SJCRH30 (cell line): ENCODE measurements around the gene KIAA0319L. TPM values are rescaled to one million over a fixed set of nuclear protein-coding genes. Genes with fewer than 3 reads are reported as not detected.

Experiments
- DNase-seq, 2 experiments: peaks; one replicate each; pipeline ENCODE4 v3.0.0-alpha.2; 2015 to 2020
- H3K27ac ChIP-seq: fragments of 250-450 bp; sonication (Bioruptor Pico); 2 replicates; pipeline ENCODE4 v1.5.1; 2020; ENCODE audit warnings: mild to moderate bottlenecking, moderate library complexity
- H3K27me3 ChIP-seq: fragments of 250-450 bp; sonication (Bioruptor Pico); 2 replicates; pipeline ENCODE4 v1.5.1; 2020; ENCODE audit warnings: mild to moderate bottlenecking, moderate library complexity
- H3K36me3 ChIP-seq: fragments of 250-450 bp; sonication (Bioruptor Pico); 2 replicates; pipeline ENCODE4 v1.5.1; 2020; ENCODE audit warnings: mild to moderate bottlenecking, moderate library complexity
- H3K4me1 ChIP-seq: fragments of 250-450 bp; sonication (Bioruptor Pico); 2 replicates; pipeline ENCODE4 v1.5.1; 2020; ENCODE audit warnings: mild to moderate bottlenecking, moderate library complexity
- H3K4me3 ChIP-seq: fragments of 250-450 bp; sonication (Bioruptor Pico); 2 replicates; pipeline ENCODE4 v1.5.1; 2020; ENCODE audit warnings: mild to moderate bottlenecking, moderate library complexity
- H3K9me3 ChIP-seq: fragments of 250-450 bp; sonication (Bioruptor Pico); replicated peaks from 2 replicates; pipeline ENCODE4 v1.5.1; 2020; ENCODE audit warnings: mild to moderate bottlenecking, moderate library complexity
- total RNA-seq: library from RNA; depleted of rRNA; stranded (reverse); fragments of >200 nt; shearing (Covaris generic); gene quantifications from 2 replicates; pipeline ENCODE4 v1.2.3, GENCODE V29; 2014

The KIAA0319L gene
- total RNA-seq, 1 experiment from 2014 or later, result 29.9 TPM

GRCh38 chr1:35451125-35451528 lies 106.1 kb downstream of the KIAA0319L start:
- Histone ChIP-seq H3K4me3 (no peak overlapping the region), H3K27ac (no peak overlapping the region), H3K27me3 (no peaks in the 10 kb centered on the region), H3K9me3 (no peaks in the 10 kb centered on the region), H3K4me1 (no peaks in the 10 kb centered on the region), H3K36me3 (peaks cover 27% of the 10 kb centered on the region)
- DNase-seq, result peak; percentile 78 to 86

DNA sequence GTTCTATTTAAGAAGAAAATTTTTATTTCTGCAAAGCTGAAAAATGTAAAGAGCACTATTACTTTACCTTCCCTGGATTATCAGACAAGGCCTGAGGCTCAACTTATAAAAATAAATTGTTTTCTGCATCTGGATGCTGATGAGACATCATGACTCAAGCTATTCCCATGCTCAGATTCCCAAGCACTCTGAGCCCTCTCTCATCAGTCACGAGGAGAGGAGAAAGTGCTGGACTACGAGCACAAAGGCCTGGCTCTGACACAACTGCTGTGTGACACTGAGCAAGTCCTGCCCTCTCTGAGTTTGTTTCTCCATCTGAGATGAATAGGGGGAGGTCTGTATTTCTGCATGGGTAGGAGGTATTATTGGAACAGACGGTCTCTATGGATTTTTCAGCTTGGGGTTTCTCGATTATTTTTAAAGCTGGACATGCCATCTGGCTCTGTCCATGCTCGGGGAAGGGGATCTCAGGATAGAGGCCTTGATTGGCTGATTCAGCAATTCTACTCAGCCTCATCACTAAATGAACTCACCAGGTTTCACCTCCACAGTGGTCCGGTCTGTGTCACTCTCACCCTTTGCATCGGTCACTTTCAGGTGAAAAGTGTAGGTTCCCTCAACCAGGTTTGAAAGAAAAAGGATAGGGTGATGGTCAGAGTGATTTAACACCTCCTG lies 107.7 kb downstream of the KIAA0319L start:
- no peaks in the 10 kb centered on the region for H3K9me3 ChIP-seq
- H3K27ac ChIP-seq, result no peak overlapping the region
- no peaks in the 10 kb centered on the region for H3K27me3 ChIP-seq
- no peak overlapping the region for H3K4me3 ChIP-seq
- DNase-seq, result no peak
- H3K4me1 ChIP-seq, result no peaks in the 10 kb centered on the region
- peaks cover 27% of the 10 kb centered on the region for H3K36me3 ChIP-seq

- H3K27me3 ChIP-seq, result no peaks in the 10 kb centered on the region
- H3K36me3 ChIP-seq, result peaks cover 25% of the 10 kb centered on the region
- H3K9me3 ChIP-seq, result no peaks in the 10 kb centered on the region
- H3K4me1 ChIP-seq, result no peaks in the 10 kb centered on the region
- H3K4me3 ChIP-seq, result no peak overlapping the region
- H3K27ac ChIP-seq, result no peak overlapping the region
- no peak for DNase-seq
Observed at GRCh38 chr1:35448344-35448801, 108.8 kb downstream of the KIAA0319L start.

GRCh38 chr1:35447278-35447677 lies 109.9 kb downstream of the KIAA0319L start:
- Histone ChIP-seq H3K9me3 (no peaks in the 10 kb centered on the region), H3K4me3 (no peak overlapping the region), H3K27ac (no peak overlapping the region), H3K36me3 (peaks cover 29% of the 10 kb centered on the region), H3K27me3 (no peaks in the 10 kb centered on the region), H3K4me1 (no peaks in the 10 kb centered on the region)
- DNase-seq, result no peak

DNA sequence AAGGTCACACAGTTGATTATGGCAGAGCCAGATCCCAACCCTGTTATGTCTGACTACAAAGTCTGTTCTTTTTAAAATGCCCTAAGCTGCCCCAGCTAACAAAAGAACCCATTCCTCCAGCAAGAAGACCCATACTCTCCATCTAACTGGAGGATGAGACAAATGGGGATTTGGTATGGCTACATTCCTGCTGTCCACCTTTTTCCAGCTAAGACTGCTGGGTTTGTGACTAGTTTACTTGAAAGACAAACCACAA lies 112.8 kb downstream of the KIAA0319L start:
- no peak for DNase-seq
- no peaks in the 10 kb centered on the region for H3K27me3 ChIP-seq
- no peaks in the 10 kb centered on the region for H3K4me1 ChIP-seq
- peaks cover 24% of the 10 kb centered on the region for H3K36me3 ChIP-seq
- no peak overlapping the region for H3K27ac ChIP-seq
- no peaks in the 10 kb centered on the region for H3K9me3 ChIP-seq
- no peak overlapping the region for H3K4me3 ChIP-seq

DNA sequence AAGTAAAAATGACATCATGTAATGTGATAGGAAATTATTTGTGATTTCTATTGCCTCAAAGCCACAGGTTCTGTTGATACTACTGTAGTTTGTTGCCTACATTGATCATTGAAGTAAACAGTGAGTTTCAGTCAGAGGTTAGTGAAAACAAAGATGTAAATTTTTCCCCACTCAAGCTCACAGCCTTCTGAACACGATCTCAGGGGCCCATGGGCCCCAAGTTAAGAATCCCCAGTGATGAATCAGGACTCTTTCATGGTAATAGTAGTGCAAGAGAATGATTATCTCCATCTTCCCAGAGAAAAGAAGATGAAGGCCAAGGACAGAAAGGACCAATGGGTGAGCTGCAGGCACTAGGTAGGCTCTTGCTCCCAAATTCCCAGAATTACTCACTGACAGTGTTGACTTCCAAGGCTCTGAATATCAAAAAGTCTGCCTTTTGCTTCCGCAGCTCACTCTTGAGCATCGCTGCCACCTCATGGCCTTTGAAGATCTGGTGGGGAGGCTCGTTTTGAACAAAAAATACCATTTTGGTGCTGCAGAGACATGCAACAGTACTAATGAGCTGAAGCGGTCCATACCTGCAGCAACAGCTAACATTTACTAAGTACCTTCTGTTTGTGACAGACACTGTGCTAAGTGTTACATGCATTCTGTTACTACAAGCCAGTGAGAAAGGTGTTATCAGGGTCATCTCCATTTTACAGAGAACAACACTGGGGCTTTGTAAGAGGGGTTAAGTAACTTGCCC lies 113.3 kb downstream of the KIAA0319L start:
- DNase-seq, result peak; percentile 20 to 49
- no peak overlapping the region for H3K4me3 ChIP-seq
- H3K36me3 ChIP-seq, result peaks cover 19% of the 10 kb centered on the region
- H3K9me3 ChIP-seq, result no peaks in the 10 kb centered on the region
- H3K4me1 ChIP-seq, result no peaks in the 10 kb centered on the region
- no peak overlapping the region for H3K27ac ChIP-seq
- no peaks in the 10 kb centered on the region for H3K27me3 ChIP-seq

- H3K27ac ChIP-seq, result no peak overlapping the region
- no peak overlapping the region for H3K4me3 ChIP-seq
- peaks cover 15% of the 10 kb centered on the region; the same call in 1 of the 2 replicates for H3K36me3 ChIP-seq
- DNase-seq, result no peak
- no peaks in the 10 kb centered on the region for H3K9me3 ChIP-seq
- H3K27me3 ChIP-seq, result no peaks in the 10 kb centered on the region
- no peaks in the 10 kb centered on the region for H3K4me1 ChIP-seq
Observed at GRCh38 chr1:35442734-35443133, 114.5 kb downstream of the KIAA0319L start.

GRCh38 chr1:35441926-35442579 lies 115.2 kb downstream of the KIAA0319L start:
- Histone ChIP-seq H3K27ac (no peak overlapping the region), H3K36me3 (peaks cover 15% of the 10 kb centered on the region; the same call in 1 of the 2 replicates), H3K9me3 (no peaks in the 10 kb centered on the region), H3K4me1 (no peaks in the 10 kb centered on the region), H3K27me3 (no peaks in the 10 kb centered on the region), H3K4me3 (no peak overlapping the region)
- DNase-seq, result no peak

DNA sequence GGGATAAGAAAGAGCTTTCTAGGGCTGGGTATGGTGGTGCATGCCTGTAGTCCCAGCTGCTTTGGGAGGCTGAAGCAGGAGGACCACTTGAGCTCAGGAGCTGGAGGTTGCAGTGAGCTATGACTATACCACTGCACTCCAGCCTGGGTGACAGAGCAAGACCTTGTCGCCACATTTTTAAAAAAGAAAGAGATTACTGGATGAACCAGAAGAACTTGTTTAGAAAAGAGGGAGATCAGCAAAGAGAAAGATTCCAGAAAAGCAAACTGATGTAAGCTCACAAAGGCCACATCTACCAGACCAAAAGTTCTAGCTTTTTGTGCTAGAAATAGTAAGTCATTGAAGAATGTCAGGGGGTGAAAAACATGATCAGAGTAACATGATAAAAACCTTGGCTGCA lies 117.6 kb downstream of the KIAA0319L start:
- no peak for DNase-seq
- no peak overlapping the region for H3K27ac ChIP-seq
- H3K27me3 ChIP-seq, result no peaks in the 10 kb centered on the region
- no peaks in the 10 kb centered on the region for H3K4me1 ChIP-seq
- H3K9me3 ChIP-seq, result no peaks in the 10 kb centered on the region
- no peak overlapping the region for H3K4me3 ChIP-seq
- H3K36me3 ChIP-seq, result peaks cover 19% of the 10 kb centered on the region

DNA sequence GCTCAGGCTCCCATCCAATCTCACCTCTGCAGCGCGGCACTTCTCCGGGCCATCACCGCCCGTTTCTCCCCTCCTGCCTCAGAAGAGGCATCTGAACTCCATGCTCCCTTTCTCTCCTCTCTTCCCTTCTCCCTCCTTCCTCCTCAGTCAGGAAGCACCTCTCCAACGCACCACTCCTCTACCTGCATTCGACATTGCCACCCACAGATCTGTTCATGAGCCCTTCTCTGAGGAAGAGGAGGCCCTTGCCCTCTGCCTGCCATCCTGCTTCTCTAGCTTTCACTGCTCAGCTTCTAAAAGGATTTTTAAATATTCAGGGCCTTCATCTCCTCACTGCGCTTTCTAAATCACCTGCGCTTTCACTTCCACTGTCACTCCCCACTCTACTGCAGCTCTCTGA lies 120.0 kb downstream of the KIAA0319L start:
- no peak overlapping the region for H3K27ac ChIP-seq
- no peaks in the 10 kb centered on the region for H3K27me3 ChIP-seq
- no peak overlapping the region for H3K4me3 ChIP-seq
- DNase-seq, result no peak
- H3K36me3 ChIP-seq, result peaks cover 13% of the 10 kb centered on the region
- no peaks in the 10 kb centered on the region for H3K9me3 ChIP-seq
- H3K4me1 ChIP-seq, result no peaks in the 10 kb centered on the region

- no peak overlapping the region for H3K27ac ChIP-seq
- DNase-seq, result no peak
- peaks cover 11% of the 10 kb centered on the region for H3K36me3 ChIP-seq
- no peaks in the 10 kb centered on the region for H3K27me3 ChIP-seq
- H3K9me3 ChIP-seq, result no peaks in the 10 kb centered on the region
- no peak overlapping the region for H3K4me3 ChIP-seq
- H3K4me1 ChIP-seq, result no peaks in the 10 kb centered on the region
Observed at GRCh38 chr1:35436078-35436477, 121.1 kb downstream of the KIAA0319L start.

- no peak overlapping the region for H3K4me3 ChIP-seq
- H3K36me3 ChIP-seq, result peaks cover 9% of the 10 kb centered on the region
Observed at GRCh38 chr1:35434703-35435102, 122.5 kb downstream of the KIAA0319L start.

GRCh38 chr1:35433714-35434113 lies 123.5 kb downstream of the KIAA0319L start:
- Histone ChIP-seq H3K27ac (no peak overlapping the region), H3K4me1 (no peaks in the 10 kb centered on the region), H3K4me3 (no peak overlapping the region), H3K27me3 (no peaks in the 10 kb centered on the region), H3K36me3 (peaks cover 12% of the 10 kb centered on the region), H3K9me3 (no peaks in the 10 kb centered on the region)
- DNase-seq, result no peak

More at GRCh38 chr1:35434703-35435102, 122.5 kb downstream of the KIAA0319L start:
- H3K4me1 ChIP-seq, result no peaks in the 10 kb centered on the region
- no peaks in the 10 kb centered on the region for H3K27me3 ChIP-seq
- no peak for DNase-seq
- H3K9me3 ChIP-seq, result no peaks in the 10 kb centered on the region
- no peak overlapping the region for H3K27ac ChIP-seq

GRCh38 chr1:35432231-35432630 lies 125.0 kb downstream of the KIAA0319L start:
- Histone ChIP-seq H3K27me3 (no peaks in the 10 kb centered on the region), H3K36me3 (peaks cover 13% of the 10 kb centered on the region)
- no peak for DNase-seq

DNA sequence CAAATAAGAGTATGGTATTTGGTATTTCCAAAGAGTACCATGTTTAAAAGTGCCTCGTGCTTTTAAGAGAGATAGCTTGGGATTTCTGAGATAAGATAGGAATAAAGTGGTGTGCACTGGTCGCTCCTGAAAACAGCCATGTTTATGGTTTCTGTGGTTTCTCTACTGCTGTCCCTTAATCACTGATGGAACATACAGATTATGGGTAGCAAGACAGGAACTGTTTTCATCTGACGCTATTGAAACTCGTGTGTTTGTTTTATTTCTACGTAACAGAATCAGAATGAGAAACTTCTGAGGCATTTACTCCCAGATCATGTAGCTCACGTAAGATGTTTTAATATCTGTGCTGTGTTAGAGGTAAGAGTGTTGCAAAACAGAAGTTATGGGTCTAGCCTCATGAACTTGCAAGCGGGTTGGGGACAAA lies 126.0 kb downstream of the KIAA0319L start:
- Histone ChIP-seq H3K36me3 (peaks cover 17% of the 10 kb centered on the region), H3K9me3 (no peaks in the 10 kb centered on the region), H3K27ac (no peak overlapping the region), H3K27me3 (no peaks in the 10 kb centered on the region), H3K4me3 (no peak overlapping the region), H3K4me1 (no peaks in the 10 kb centered on the region)
- no peak for DNase-seq

More at GRCh38 chr1:35432231-35432630, 125.0 kb downstream of the KIAA0319L start:
- H3K27ac ChIP-seq, result no peak overlapping the region
- H3K4me1 ChIP-seq, result no peaks in the 10 kb centered on the region
- no peaks in the 10 kb centered on the region for H3K9me3 ChIP-seq
- no peak overlapping the region for H3K4me3 ChIP-seq
